IMR-90 (cell line): Measurements from ENCODE around the gene ELP6. TPM values are rescaled to one million over a fixed set of nuclear protein-coding genes. Genes with fewer than 3 reads are reported as not detected.

Experiments used
- ATAC-seq: fragments of 200-7000 bp; cut with Tn5 transposase; 2 replicates; pipeline ENCODE4 v1.9.1; 2020; ENCODE audit warnings: low read depth, mild to moderate bottlenecking, moderate library complexity
- BruUV-seq: library from RNA; stranded (reverse); fragments of 400-500 nt; replicated peaks from 2 replicates; lab custom pipeline; 2021; lab: Mats Ljungman, UMichigan
- CTCF ChIA-PET: fragments of 300-600 bp; formaldehyde crosslinking; extraction: SDS; loops from one replicate; lab custom pipeline; 2021; ENCODE audit warnings: antibody characterized with exemption; lab: Yijun Ruan, JAX
- POLR2A ChIA-PET: fragments of 300-600 bp; sonication (Branson Sonifier 250); formaldehyde crosslinking; loops from one replicate; lab custom pipeline; 2022; ENCODE audit warnings: antibody characterized with exemption; ENCODE audit not compliant: unreplicated experiment; lab: Charles Lee
- DNase-seq: peaks from one replicate; pipeline ENCODE4 v3.0.0; 2013
- H2AFZ ChIP-seq: replicated peaks from 2 replicates; pipeline ENCODE3; 2013; ENCODE audit warnings: low read length, mild to moderate bottlenecking; ENCODE audit not compliant: poor library complexity
- H2AK5ac ChIP-seq: 2 replicates; pipeline ENCODE4 v1.6.1; 2013; ENCODE audit warnings: low read depth, low read length, inconsistent platforms
- H2AK9ac ChIP-seq: replicated peaks from 2 replicates; pipeline ENCODE3; 2013; ENCODE audit warnings: mild to moderate bottlenecking, low read depth, low read length, moderate library complexity; ENCODE audit not compliant: poor library complexity
- H2BK120ac ChIP-seq: 2 replicates; pipeline ENCODE4 v1.6.1; 2013; ENCODE audit warnings: low read depth, low read length, inconsistent platforms
- H2BK15ac ChIP-seq: 3 replicates; pipeline ENCODE4 v1.6.1; 2013; ENCODE audit warnings: low read depth, low read length, inconsistent platforms
- H2BK20ac ChIP-seq: 2 replicates; pipeline ENCODE4 v1.6.1; 2013; ENCODE audit warnings: low read depth, mild to moderate bottlenecking, inconsistent platforms, low read length, moderate library complexity
- H2BK5ac ChIP-seq: 2 replicates; pipeline ENCODE4 v1.6.1; 2013; ENCODE audit warnings: mild to moderate bottlenecking, low read depth, low read length, inconsistent platforms; ENCODE audit not compliant: poor library complexity, severe bottlenecking
- H3K14ac ChIP-seq: replicated peaks from 2 replicates; pipeline ENCODE4 v1.6.1; 2013; ENCODE audit warnings: low read depth, low read length, inconsistent platforms
- H3K18ac ChIP-seq: 2 replicates; pipeline ENCODE4 v1.6.1; 2013; ENCODE audit warnings: low read depth, low read length, control low read depth
- H3K23ac ChIP-seq: 2 replicates; pipeline ENCODE4 v1.6.1; 2013; ENCODE audit warnings: low read depth, low read length, inconsistent platforms
- H3K27ac ChIP-seq: 2 replicates; pipeline ENCODE4 v1.5.1; 2013; ENCODE audit warnings: mild to moderate bottlenecking, control low read depth, low read length; ENCODE audit not compliant: insufficient read depth
- H3K27me3 ChIP-seq: 2 replicates; pipeline ENCODE4 v1.6.1; 2013; ENCODE audit warnings: low read length; ENCODE audit not compliant: control insufficient read depth, insufficient read depth
- H3K36me3 ChIP-seq: 2 replicates; pipeline ENCODE4 v1.6.1; 2013; ENCODE audit warnings: low read length, mixed read lengths; ENCODE audit not compliant: control insufficient read depth, insufficient read depth
- H3K4ac ChIP-seq: 2 replicates; pipeline ENCODE4 v1.6.1; 2013; ENCODE audit warnings: low read depth, low read length, inconsistent platforms
- H3K4me1 ChIP-seq: 2 replicates; pipeline ENCODE4 v1.6.1; 2013; ENCODE audit warnings: low read length, mixed read lengths; ENCODE audit not compliant: control insufficient read depth, insufficient read depth
- H3K4me2 ChIP-seq: 2 replicates; pipeline ENCODE4 v1.6.1; 2013; ENCODE audit warnings: low read depth, mild to moderate bottlenecking, control low read depth, low read length, moderate library complexity
- H3K4me3 ChIP-seq: 2 replicates; pipeline ENCODE4 v1.5.1; 2013; ENCODE audit warnings: low read depth, mild to moderate bottlenecking, control low read depth, low read length, moderate library complexity; ENCODE audit not compliant: insufficient read depth
- H3K56ac ChIP-seq: 2 replicates; pipeline ENCODE4 v1.6.1; 2013; ENCODE audit warnings: low read length, inconsistent platforms; ENCODE audit not compliant: insufficient read depth; ENCODE audit errors: extremely low read depth
- H3K79me1 ChIP-seq, 2 experiments: 2 replicates each; pipeline ENCODE4 v1.6.1; 2013; ENCODE audit warnings: low read length in 2 of 2, inconsistent platforms in 1 of 2, low read depth in 1 of 2
- H3K9ac ChIP-seq: 2 replicates; pipeline ENCODE4 v1.6.1; 2013; ENCODE audit warnings: low read depth, low read length, control low read depth
- H3K9me1 ChIP-seq: 2 replicates; pipeline ENCODE4 v1.6.1; 2013; ENCODE audit warnings: low read length, inconsistent platforms; ENCODE audit not compliant: insufficient read depth
- H3K9me3 ChIP-seq: 2 replicates; pipeline ENCODE4 v1.6.1; 2013; ENCODE audit warnings: low read length; ENCODE audit not compliant: control insufficient read depth, insufficient read depth
- H4K20me1 ChIP-seq: 2 replicates; pipeline ENCODE4 v1.6.1; 2013; ENCODE audit warnings: low read length, inconsistent platforms; ENCODE audit not compliant: insufficient read depth
- H4K5ac ChIP-seq: 2 replicates; pipeline ENCODE4 v1.6.1; 2013; ENCODE audit warnings: mild to moderate bottlenecking, low read depth, low read length, control low read depth
- H4K8ac ChIP-seq, 2 experiments: 2 replicates each; pipeline ENCODE4 v1.6.1; 2013; ENCODE audit warnings: low read depth in 2 of 2, low read length in 2 of 2, control low read depth in 1 of 2, inconsistent platforms in 1 of 2
- H4K91ac ChIP-seq: 2 replicates; pipeline ENCODE4 v1.6.1; 2013; ENCODE audit warnings: low read depth, low read length, inconsistent platforms; ENCODE audit not compliant: insufficient read depth
- BHLHE40 ChIP-seq: fragments of 150-350 bp; IDR thresholded peaks from 2 replicates; pipeline ENCODE4 v1.6.1; 2016; ENCODE audit warnings: mild to moderate bottlenecking, low read depth, low read length
- CEBPB ChIP-seq: IDR thresholded peaks from 2 replicates; pipeline ENCODE4 v1.6.1; 2012; ENCODE audit warnings: low read depth, low read length, improper control_type of control experiment
- CHD1 ChIP-seq: IDR thresholded peaks from 2 replicates; pipeline ENCODE4 v1.6.1; 2012; ENCODE audit warnings: low read depth, low read length, improper control_type of control experiment
- ELK1 ChIP-seq: fragments of 150-350 bp; IDR thresholded peaks from 2 replicates; pipeline ENCODE4 v1.6.1; 2016; ENCODE audit warnings: low read depth, mild to moderate bottlenecking, low read length, moderate library complexity, borderline replicate concordance
- FOS ChIP-seq: fragments of 150-350 bp; IDR thresholded peaks from 2 replicates; pipeline ENCODE4 v1.6.1; 2016; ENCODE audit warnings: low read depth, low read length
- MAFK ChIP-seq: IDR thresholded peaks from 2 replicates; pipeline ENCODE4 v1.6.1; 2012; ENCODE audit warnings: low read depth, low read length, improper control_type of control experiment
- MAZ ChIP-seq: IDR thresholded peaks from 2 replicates; pipeline ENCODE4 v1.6.1; 2012; ENCODE audit warnings: low read depth, mild to moderate bottlenecking, low read length, improper control_type of control experiment, moderate library complexity, borderline replicate concordance
- MXI1 ChIP-seq: IDR thresholded peaks from 2 replicates; pipeline ENCODE4 v1.6.1; 2012; ENCODE audit warnings: low read depth, mild to moderate bottlenecking, low read length, moderate library complexity, borderline replicate concordance
- NFE2L2 ChIP-seq: fragments of 150-350 bp; IDR thresholded peaks from 2 replicates; pipeline ENCODE4 v1.6.1; 2016; ENCODE audit warnings: low read depth, mild to moderate bottlenecking, low read length
- POLR2A ChIP-seq: IDR thresholded peaks from 2 replicates; pipeline ENCODE4 v1.6.1; 2012; ENCODE audit warnings: mild to moderate bottlenecking, low read depth, low read length
- RAD21 ChIP-seq: IDR thresholded peaks from 2 replicates; pipeline ENCODE4 v1.6.1; 2012; ENCODE audit warnings: low read length, improper control_type of control experiment
- RCOR1 ChIP-seq: IDR thresholded peaks from 2 replicates; pipeline ENCODE4 v1.6.1; 2012; ENCODE audit warnings: mild to moderate bottlenecking, low read length, improper control_type of control experiment; ENCODE audit not compliant: insufficient replicate concordance
- RFX5 ChIP-seq: IDR thresholded peaks from 2 replicates; pipeline ENCODE4 v1.8.0; 2012; ENCODE audit warnings: low read depth, mild to moderate bottlenecking, low read length, moderate library complexity
- SMC3 ChIP-seq: fragments of 150-350 bp; IDR thresholded peaks from 2 replicates; pipeline ENCODE4 v1.6.1; 2016; ENCODE audit warnings: low read depth, mild to moderate bottlenecking, antibody characterized with exemption, low read length, moderate library complexity
- WGBS, 2 experiments: methylation state at CpG; one replicate each; pipeline versions ENCODE4 v1.1.5 to v1.1.7; 2013; ENCODE audit warnings: missing lambda C conversion rate in 2 of 2; ENCODE audit not compliant: insufficient read length in 1 of 2; ENCODE audit errors: extremely low coverage in 2 of 2; 5-methylcytosine and 5-hydroxymethylcytosine counted together
- dilution Hi-C: fragments of 300-500 bp; cut with HindIII; formaldehyde crosslinking; loops from one replicate; pipeline ENCODE4 v1.14.3; 2018; ENCODE audit warnings: low sequenced_read_pairs; ENCODE audit not compliant: unreplicated experiment
- in situ Hi-C: fragments of 300-500 bp; cut with MboI; formaldehyde crosslinking; loops from 3 replicates; pipeline ENCODE4 v1.14.3; 2019; ENCODE audit warnings: low sequenced_read_pairs, inconsistent platforms, mixed read lengths
- intact Hi-C: fragments of 100-400 bp; cut with micrococcal nuclease; formaldehyde crosslinking; loops from 2 replicates; pipeline ENCODE4 v1.10.0; 2022
- polyA plus RNA-seq, 3 experiments: library from polyadenylated mRNA; depleted of rRNA; stranded (reverse); fragments of >200 nt; gene quantifications; 2 replicates each; pipeline ENCODE4 v1.2.3, GENCODE V29; 2012; ENCODE audit warnings: low replicate concordance in 1 of 3
- total RNA-seq: library from RNA; depleted of rRNA; stranded (reverse); fragments of >200 nt; gene quantifications from 2 replicates; pipeline ENCODE4 v1.2.3, GENCODE V29; 2012
- TF ChIP-seq, protein P1 (sequence below): conservative IDR thresholded peaks from 2 replicates; pipeline ENCODE4 v1.5.1; 2012; ENCODE audit warnings: mild to moderate bottlenecking, low read depth, low read length, improper control_type of control experiment
- TF ChIP-seq, protein P2 (sequence below): fragments of 150-350 bp; IDR thresholded peaks from 2 replicates; pipeline ENCODE4 v1.6.1; 2017; ENCODE audit warnings: mild to moderate bottlenecking, antibody characterized with exemption, low read length, low read depth

Gene ELP6
- total and polyA plus RNA-seq, 2 of the 4 experiments (the other 2 are of a cell fraction) = 31.4 to 44.9 TPM

- H2AFZ ChIP-seq = no peak overlapping the region
- H3K9me1 ChIP-seq = no peaks in the 10 kb centered on the region
- H4K8ac ChIP-seq = no peak overlapping the region
- intact Hi-C loops = no loop called here
- no peak overlapping the region for H4K5ac ChIP-seq
- no peak overlapping the region for H4K91ac ChIP-seq
- no peaks in the 10 kb centered on the region for H3K9me3 ChIP-seq
- H2AK9ac ChIP-seq = no peak overlapping the region
- H3K18ac ChIP-seq = no peak overlapping the region
- DNase-seq (no peak), ATAC-seq (no peak)
- H3K4me1 ChIP-seq = no peaks in the 10 kb centered on the region
- no peak overlapping the region for H3K4me3 ChIP-seq
- ChIA-PET CTCF (no interaction called here), POLR2A (no interaction called here)
- no peak overlapping the region for H3K56ac ChIP-seq
- H3K4ac ChIP-seq = no peak overlapping the region
- no peak overlapping the region for H2BK20ac ChIP-seq
- no peak overlapping the region for H2BK15ac ChIP-seq
- H2AK5ac ChIP-seq = no peak overlapping the region
- no peak overlapping the region for H3K4me2 ChIP-seq
- H2BK5ac ChIP-seq = no peak overlapping the region
- H3K79me1 ChIP-seq = peaks cover 7 to 15% of the 10 kb centered on the region in 2 experiments; a peak in 2 of 4 replicates
- no TSS peak for BruUV-seq
- H3K9ac ChIP-seq = no peak overlapping the region
- H3K27ac ChIP-seq = no peak overlapping the region
- in situ Hi-C loops = no loop called here
- TF ChIP-seq CEBPB (no peak), ELK1 (no peak), BHLHE40 (no peak), NFE2L2 (no peak), RCOR1 (no peak), FOS (no peak), CHD1 (no peak), MXI1 (no peak), RAD21 (no peak), MAZ (no peak), RFX5 (no peak), MAFK (no peak), SMC3 (no peak), POLR2A (no peak)
- TF ChIP-seq, protein P1, sequence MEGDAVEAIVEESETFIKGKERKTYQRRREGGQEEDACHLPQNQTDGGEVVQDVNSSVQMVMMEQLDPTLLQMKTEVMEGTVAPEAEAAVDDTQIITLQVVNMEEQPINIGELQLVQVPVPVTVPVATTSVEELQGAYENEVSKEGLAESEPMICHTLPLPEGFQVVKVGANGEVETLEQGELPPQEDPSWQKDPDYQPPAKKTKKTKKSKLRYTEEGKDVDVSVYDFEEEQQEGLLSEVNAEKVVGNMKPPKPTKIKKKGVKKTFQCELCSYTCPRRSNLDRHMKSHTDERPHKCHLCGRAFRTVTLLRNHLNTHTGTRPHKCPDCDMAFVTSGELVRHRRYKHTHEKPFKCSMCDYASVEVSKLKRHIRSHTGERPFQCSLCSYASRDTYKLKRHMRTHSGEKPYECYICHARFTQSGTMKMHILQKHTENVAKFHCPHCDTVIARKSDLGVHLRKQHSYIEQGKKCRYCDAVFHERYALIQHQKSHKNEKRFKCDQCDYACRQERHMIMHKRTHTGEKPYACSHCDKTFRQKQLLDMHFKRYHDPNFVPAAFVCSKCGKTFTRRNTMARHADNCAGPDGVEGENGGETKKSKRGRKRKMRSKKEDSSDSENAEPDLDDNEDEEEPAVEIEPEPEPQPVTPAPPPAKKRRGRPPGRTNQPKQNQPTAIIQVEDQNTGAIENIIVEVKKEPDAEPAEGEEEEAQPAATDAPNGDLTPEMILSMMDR = no peak
- TF ChIP-seq, protein P2, sequence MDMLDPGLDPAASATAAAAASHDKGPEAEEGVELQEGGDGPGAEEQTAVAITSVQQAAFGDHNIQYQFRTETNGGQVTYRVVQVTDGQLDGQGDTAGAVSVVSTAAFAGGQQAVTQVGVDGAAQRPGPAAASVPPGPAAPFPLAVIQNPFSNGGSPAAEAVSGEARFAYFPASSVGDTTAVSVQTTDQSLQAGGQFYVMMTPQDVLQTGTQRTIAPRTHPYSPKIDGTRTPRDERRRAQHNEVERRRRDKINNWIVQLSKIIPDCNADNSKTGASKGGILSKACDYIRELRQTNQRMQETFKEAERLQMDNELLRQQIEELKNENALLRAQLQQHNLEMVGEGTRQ = no peak
- dilution Hi-C loops = no loop called here
- peaks cover 36% of the 10 kb centered on the region for H3K36me3 ChIP-seq
- H3K27me3 ChIP-seq = no peaks in the 10 kb centered on the region
- no peak overlapping the region for H2BK120ac ChIP-seq
- H3K23ac ChIP-seq = no peak overlapping the region
- no peak overlapping the region for H3K14ac ChIP-seq
- H4K20me1 ChIP-seq = no peaks in the 10 kb centered on the region
- WGBS, 2 experiments = 91% methylated on average over 7 of the region's 7 CpGs; no CpG with 5 or more reads in 1 of the 2 experiments
Measured at GRCh38 chr3:47504113-47504512, 9.4 kb downstream of the ELP6 start.
